ENCODE measurements around the gene RAMACL. TPM values are rescaled to one million over a fixed set of nuclear protein-coding genes. Genes with fewer than 3 reads are reported as not detected.
"Not testable (repeated sequence)": the region's sequence is repeated elsewhere in the genome, so short reads cannot be mapped to it uniquely, and the experiment has no call there.

RAMACL gene
- total RNA-seq, 2 donors from 2014 or later: 0.52 to 1.2 TPM

DNA sequence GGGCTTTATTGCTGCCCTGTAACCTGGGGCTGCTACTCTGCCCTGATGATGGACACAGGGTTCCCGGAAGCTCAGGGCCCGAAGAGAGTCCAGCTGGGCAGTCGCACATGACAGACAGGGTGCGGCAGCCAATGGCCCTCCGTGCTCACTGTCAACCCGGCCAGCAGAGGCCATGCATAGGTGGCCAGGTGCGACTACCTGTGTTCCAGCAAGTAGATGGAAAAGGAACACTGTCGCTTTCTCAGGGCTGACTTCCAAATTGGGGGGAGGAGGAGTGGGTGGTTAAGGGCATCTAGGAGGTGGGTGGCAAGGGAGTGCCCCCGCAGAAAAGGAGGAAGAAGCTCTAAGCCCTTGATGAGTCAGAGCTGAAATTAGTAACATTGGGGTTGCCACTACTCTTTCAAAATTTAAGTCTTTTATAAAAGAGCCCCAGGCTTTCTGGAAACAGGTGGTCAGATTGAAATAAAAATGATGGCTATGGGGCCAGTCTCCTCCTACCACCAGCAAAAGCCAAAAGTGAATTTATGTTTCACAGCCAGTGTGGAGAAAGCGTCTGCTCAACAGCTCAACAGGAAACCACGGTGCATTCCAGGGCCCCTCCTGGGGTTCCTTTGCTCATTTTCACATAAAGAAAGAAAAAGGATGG lies 2.3 kb upstream of the RAMACL start:
- Mint-ChIP-seq H3K9me3 (no peaks in the 10 kb centered on the region), H3K27ac (peak overlapping the region in 1 of 2 donors; percentile 50), H3K36me3 (no peaks in the 10 kb centered on the region)
- no peak for DNase-seq (ENCODE audit: low spot score in 2 of 2)
- ATAC-seq: peak; percentile 29 to 67

DNA sequence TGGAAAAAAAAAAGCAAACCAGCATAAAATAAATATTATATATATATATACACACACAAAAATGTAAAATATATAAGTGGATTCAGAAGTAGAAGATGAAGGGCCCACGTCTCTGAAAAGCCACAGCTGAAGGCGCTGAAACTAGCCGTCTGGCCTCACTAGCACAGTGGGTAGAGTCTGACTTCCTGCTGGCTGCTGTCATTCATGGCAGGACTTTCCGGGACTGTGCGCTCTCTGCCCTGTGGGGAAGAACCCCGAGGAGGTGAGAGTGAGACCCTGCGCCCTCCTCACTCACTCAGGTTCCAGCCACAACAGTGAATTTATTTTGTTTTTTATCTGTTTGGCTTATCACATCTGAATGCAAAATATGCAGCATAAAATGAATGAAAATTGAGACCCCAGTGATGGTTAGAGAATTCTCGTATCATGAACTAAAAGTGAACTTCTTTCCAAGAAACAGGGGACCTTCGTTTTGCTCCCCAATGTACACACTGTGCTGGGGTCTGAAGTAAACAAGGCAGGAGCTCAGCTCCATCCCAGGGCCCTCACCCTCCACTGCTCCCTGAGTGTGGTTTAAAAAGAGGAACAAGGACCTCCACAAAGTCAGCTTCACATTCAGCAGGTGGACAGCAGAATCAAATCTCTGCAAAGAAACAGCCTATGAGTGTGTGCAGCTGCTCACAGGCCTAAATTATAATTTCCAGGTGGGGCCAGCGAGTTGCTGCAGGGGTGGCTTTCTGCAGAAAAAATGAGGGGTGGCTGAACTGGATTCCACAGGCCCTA lies 1.3 kb upstream of the RAMACL start:
- Mint-ChIP-seq H3K36me3 (no peaks in the 10 kb centered on the region), H3K9me3 (no peaks in the 10 kb centered on the region), H3K27ac (no peak overlapping the region)
- ATAC-seq (peak in 1 of 2 donors; percentile 26), DNase-seq (ENCODE audit: low spot score in 2 of 2) (no peak)

DNA sequence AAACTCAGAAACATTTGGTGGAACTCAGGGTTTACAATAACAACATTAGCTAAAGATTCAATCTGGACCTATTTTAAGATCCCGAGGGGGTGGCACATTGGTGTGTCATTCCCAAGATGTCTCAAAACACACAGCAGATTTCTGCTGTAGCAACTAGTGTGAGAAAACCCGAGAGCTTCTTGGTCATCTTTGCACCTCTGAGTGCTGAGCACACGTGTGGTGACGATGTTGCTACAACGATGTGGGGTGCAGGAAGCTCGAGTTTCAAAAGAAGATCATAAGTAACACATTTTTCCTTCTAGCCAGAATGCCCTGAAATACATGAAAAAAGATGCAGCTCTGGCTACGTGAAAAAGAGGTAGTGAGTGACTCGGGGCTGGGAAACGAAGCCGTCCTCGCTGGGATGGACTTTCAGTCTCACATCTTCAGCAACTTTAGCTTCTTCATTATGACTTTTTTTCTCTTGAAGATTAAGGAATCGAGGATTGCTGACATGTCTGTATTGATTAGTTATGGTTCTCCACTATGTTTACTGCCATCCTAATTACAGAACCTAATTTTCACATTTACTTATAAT lies 1.5 kb downstream of the RAMACL start:
- no peak for ATAC-seq
- H3K36me3 Mint-ChIP-seq: no peaks in the 10 kb centered on the region

DNA sequence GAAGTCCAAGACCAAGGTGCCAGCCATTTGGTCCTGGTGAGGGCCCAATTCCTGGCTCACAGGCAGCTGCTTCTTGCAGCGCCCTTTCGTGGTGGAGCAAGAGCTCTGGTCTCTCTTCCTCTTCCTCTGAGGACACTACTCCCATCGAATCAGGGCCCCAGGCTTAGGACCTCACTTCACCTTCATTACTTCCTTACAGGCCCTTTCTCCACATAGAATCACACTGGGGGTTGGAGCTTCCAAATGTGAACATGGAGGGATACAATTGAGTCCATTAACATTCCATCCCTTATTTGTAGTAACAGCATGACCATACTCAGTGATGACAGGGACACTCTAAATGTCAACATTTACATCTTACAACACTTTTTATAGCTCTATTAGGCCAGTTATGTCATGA lies 2.3 kb downstream of the RAMACL start:
- DNase-seq (ENCODE audit: low spot score in 2 of 2) (no peak), ATAC-seq (no peak)
- Mint-ChIP-seq H3K9me3 (no peaks in the 10 kb centered on the region), H3K36me3 (no peaks in the 10 kb centered on the region), H3K27ac (no peak overlapping the region)

More for the DNA sequence above, 1.5 kb downstream of the RAMACL start:
- no peaks in the 10 kb centered on the region for H3K9me3 Mint-ChIP-seq
- no peak for DNase-seq (ENCODE audit: low spot score in 2 of 2)
- no peak overlapping the region for H3K27ac Mint-ChIP-seq

DNA sequence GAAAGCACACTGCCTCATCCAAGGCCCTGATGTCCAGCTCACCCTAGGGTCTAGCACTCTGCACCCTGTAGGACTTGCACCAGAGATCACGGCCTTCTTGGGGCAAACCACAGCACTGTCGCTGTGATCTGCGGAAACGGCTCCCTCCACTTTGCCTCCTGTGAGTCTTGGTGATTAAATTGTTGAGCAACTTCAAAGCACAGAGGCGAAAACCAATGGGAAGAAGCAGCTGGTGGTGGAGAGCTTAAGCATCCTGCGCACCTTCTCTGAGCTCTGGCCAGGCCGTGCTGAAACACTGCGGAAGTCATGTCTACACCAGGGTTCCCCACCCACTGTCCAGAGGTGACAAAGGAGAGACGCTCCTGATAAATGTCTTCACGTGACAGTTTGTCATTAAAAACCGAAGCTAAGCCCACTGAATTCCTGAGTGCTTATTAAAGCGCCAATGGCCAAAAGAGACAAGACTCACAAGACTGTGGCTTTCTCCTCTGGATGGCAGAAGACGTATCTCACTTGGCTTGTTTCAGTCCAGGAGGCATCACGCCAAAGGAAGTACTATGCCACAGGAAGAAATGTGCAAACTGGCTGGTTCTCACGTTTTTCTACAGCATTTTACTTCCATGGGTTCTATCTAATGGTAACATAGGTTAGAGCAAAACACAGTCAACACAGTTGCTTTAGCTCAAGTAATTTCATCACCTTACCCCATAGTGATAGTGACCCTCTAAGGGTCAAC lies 3.1 kb downstream of the RAMACL start:
- Mint-ChIP-seq H3K9me3 (no peaks in the 10 kb centered on the region), H3K27ac (no peak overlapping the region), H3K36me3 (no peaks in the 10 kb centered on the region)
- no peak for ATAC-seq
- no peak for DNase-seq (ENCODE audit: low spot score in 2 of 2)

DNA sequence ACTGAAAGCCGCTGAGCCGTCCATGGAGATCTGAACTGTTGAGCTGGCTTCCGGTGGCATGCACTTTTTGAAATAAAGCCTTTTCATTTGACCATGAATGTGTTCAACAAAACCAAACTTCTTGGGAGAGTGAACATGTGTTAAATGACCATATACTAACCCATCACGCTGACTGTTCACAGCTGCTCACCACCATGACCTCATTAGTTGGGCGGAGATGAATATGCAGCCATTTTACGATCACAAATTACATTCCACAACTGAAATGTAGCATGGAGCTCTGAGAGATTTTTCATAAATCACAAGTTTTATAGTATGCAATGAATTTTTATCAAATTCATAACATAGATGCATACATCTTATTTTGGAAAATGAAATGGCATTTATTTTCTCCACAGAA lies 4.2 kb downstream of the RAMACL start:
- Mint-ChIP-seq H3K9me3 (no peaks in the 10 kb centered on the region), H3K36me3 (no peaks in the 10 kb centered on the region), H3K27ac (no peak overlapping the region)
- DNase-seq (ENCODE audit: low spot score in 2 of 2) (no peak), ATAC-seq (no peak)

DNA sequence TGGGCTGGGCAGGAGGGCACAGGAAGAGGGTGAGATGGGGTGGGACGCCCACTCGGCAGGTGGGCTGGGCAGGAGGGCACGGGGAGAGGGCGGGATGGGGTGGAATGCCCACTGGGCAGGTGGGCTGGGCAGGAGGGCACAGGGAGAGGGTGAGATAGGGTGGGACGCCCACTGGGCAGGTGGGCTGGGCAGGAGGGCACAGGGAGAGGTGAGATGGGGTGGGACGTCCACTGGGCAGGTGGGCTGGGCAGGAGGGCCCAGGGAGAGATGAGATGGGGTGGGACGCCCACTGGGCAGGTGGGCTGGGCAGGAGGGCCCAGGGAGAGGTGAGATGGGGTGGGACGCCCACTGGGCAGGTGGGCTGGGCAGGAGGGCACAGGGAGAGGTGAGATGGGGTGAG lies 4.7 kb downstream of the RAMACL start:
- DNase-seq (ENCODE audit: low spot score in 2 of 2); H3K36me3 Mint-ChIP-seq; H3K27ac Mint-ChIP-seq; H3K9me3 Mint-ChIP-seq; ATAC-seq: not testable (repeated sequence)

DNA sequence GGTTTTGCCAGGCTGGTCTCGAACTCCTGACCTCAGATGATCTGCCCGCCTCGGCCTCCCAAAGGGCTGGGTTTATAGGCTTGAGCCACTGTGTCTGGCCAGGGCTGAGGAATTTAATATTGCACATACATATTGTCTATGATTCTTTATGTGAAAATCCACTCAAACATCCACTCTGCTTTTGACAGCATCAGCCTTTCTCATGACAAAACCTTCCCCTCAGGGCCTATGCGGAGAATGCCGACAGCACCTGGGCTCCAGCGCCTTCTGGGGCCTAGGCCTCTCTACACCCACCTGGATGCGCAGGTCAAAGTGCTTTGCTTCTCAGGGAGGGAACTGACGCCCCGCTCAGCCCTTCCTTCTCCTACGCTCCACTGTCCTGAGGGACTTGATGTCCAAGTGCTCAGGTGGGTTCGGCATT lies 5.4 kb downstream of the RAMACL start:
- Mint-ChIP-seq H3K9me3 (peaks cover 5 to 8% of the 10 kb centered on the region in 2 donors), H3K27ac (no peak overlapping the region), H3K36me3 (peaks cover 9% of the 10 kb centered on the region in 2 donors)
- ATAC-seq (no peak), DNase-seq (ENCODE audit: low spot score in 2 of 2) (no peak)

DNA sequence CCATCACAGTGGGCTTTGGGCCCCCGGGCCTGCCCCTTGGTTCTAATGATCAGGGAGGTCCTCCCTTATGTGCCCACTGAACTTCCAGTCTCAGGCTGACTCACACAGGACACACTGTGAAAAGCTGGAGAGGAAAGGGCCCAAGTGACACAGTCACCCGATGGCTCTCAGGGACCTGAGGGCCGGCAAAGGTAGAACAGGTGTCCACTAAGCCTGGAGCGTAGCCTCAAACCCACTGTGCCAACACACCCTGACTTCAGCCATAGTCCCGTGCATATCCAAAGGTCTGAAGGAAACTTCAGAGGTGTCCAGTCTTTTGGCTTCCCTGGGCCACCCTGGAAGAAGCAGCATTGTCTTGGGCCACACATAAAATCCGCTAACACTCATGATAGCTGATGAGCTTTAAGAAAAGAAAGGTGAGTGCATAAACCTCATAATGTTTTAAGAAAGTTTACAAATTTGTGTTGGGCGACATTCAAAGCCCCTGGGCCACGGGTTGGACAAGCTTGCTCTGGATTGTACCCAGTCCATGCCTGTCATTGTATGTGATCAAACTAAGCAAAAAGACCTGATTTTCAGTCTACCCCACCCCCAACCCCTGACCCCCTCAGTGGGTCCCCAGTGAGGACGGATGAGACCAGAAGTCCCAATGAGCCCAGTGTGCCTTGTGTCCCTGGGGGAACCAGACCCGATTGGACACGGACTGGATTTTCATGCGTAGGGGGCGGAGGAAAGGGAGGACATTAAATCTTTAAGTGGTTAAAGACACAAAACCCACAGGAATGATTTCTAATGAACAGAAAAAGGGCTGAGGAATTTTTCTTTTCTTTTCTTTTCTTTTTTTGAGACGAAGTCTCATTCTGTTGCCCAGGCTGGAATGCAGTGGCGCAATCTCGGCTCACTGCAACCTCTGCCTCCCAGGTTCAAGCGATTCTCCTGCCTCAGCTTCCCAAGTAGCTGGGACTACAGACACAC lies 6.1 kb downstream of the RAMACL start:
- H3K36me3 Mint-ChIP-seq: peaks cover 9 to 12% of the 10 kb centered on the region in 2 donors
- peaks cover 7 to 10% of the 10 kb centered on the region in 2 donors for H3K9me3 Mint-ChIP-seq
- H3K27ac Mint-ChIP-seq: no peak overlapping the region
- ATAC-seq: no peak
- DNase-seq (ENCODE audit: low spot score in 2 of 2): no peak

DNA sequence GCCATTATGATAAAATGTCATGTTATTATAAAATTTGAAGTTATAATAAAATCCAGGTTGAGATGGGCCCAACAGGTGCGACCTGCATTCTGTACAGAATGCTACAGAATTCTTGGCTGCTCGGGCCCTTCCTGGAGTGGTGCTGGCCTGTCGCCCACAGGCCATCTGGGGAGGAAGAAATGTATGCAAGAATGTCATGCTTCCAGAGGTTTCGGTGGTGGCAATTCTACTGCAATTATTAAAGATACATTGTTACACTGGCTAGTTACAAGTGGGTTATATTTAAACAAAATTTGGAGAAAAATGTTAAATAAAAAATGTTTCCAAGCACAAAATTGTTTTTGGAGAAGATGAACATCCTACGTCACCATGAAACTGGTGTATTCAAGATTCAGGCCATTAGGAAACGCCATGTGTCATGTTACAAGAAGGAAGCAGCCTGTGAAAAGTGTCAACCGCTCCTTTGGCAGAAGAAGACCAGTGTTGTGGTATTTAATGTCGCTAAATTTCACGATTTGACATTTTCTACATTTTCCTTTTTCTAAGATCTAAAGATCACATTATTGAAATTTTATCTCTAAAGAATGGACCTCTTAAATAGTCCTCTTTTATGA lies 7.1 kb downstream of the RAMACL start:
- H3K9me3 Mint-ChIP-seq: peaks cover 7 to 10% of the 10 kb centered on the region in 2 donors
- ATAC-seq: no peak
- H3K27ac Mint-ChIP-seq: no peak overlapping the region
- DNase-seq (ENCODE audit: low spot score in 2 of 2): no peak
- H3K36me3 Mint-ChIP-seq: peaks cover 9 to 12% of the 10 kb centered on the region in 2 donors

DNA sequence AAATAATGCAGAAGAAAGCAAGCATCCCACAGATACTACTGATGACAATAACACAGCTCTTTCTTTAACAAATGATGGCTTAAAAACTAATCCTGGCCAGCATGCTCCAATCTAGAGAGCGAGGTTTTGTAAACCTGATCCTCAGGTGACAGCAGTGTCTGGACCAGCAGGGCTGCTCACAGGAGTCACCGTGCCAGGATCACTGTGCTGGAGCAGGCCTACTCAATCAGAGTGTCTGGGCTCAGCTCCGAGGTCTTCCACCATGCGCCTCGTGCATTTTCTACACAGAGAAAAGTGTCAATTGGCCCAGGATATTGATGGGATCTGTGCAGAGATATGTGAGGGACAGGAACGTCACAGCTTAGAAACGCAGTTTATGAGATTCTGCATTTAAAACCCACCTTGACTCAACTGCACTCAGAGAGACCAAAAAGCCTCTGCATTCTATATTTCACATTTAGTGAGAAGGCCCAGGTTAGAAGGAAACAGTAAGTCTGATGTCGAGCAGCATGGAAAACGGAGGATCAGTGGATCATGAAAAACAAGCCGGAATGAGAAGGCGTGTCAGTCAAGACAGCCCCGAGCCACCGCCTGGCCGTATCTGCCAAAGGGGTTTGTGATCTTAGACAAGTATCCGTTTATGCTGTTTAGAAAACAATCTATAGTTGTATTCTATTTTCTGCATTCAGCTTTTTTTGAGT lies 7.8 kb downstream of the RAMACL start:
- H3K36me3 Mint-ChIP-seq: peaks cover 9 to 12% of the 10 kb centered on the region in 2 donors
- ATAC-seq: no peak
- H3K9me3 Mint-ChIP-seq: peaks cover 7 to 10% of the 10 kb centered on the region in 2 donors
- no peak overlapping the region for H3K27ac Mint-ChIP-seq
- no peak for DNase-seq (ENCODE audit: low spot score in 2 of 2)

DNA sequence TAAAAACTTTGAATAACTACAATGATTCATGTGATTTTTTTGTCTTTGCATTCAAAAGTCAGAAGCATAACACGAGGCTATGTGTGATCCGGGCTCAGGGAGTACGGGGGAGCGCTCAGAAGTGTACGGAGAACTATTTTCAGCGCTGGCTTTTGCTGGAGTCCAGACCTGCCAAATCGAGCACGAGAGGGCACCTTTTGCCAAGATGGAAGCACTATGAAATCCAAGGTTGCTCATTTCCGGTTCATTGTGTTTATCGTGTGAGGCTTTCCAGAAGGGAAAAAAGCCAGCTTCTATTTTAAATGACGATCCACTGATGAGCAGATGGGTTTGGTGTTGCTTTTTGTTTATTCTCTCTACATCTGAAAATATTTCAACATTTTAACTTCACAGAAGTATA lies 11.3 kb downstream of the RAMACL start:
- peaks cover 7 to 10% of the 10 kb centered on the region in 2 donors for H3K9me3 Mint-ChIP-seq
- ATAC-seq (no peak), DNase-seq (ENCODE audit: low spot score in 2 of 2) (no peak)
- peaks cover 9 to 12% of the 10 kb centered on the region in 2 donors for H3K36me3 Mint-ChIP-seq
- no peak overlapping the region for H3K27ac Mint-ChIP-seq

DNA sequence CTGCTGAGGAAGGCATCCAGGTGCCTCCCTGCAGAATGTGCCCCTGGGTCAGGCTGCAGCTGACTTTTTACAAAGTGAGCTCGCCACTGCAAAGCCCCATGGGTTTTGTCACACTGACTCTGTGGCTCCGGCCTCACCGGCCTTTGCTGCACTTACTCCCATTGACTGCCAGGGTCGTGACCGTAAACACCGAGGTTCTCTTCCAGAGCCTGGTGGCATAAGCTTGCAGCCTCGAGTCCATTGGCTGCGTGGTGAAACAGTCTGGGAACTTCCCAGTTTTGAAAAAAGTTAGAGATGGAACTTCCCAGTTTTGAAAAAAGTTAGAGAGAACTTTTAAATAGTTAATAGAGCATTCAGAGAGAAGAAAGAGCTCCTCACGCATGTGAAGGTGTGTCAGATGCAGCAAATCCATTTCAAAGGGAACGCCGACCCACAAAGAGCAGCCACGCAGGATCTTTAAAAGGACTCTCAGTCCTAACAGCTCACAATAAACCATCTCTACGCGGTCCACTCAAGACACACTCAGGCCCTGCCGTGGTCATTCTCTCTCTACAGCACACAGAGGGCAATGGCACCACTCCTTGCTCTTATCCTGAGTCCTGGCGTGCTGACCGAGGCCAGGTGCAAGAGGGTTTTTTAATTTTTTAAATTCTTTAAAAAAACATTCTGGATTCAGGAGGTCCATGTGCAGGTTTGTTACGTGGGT lies 12.8 kb downstream of the RAMACL start:
- Mint-ChIP-seq H3K9me3 (peaks cover 7 to 10% of the 10 kb centered on the region in 2 donors), H3K36me3 (peaks cover 9 to 12% of the 10 kb centered on the region in 2 donors), H3K27ac (no peak overlapping the region)
- DNase-seq (ENCODE audit: low spot score in 2 of 2): no peak
- ATAC-seq: no peak

DNA sequence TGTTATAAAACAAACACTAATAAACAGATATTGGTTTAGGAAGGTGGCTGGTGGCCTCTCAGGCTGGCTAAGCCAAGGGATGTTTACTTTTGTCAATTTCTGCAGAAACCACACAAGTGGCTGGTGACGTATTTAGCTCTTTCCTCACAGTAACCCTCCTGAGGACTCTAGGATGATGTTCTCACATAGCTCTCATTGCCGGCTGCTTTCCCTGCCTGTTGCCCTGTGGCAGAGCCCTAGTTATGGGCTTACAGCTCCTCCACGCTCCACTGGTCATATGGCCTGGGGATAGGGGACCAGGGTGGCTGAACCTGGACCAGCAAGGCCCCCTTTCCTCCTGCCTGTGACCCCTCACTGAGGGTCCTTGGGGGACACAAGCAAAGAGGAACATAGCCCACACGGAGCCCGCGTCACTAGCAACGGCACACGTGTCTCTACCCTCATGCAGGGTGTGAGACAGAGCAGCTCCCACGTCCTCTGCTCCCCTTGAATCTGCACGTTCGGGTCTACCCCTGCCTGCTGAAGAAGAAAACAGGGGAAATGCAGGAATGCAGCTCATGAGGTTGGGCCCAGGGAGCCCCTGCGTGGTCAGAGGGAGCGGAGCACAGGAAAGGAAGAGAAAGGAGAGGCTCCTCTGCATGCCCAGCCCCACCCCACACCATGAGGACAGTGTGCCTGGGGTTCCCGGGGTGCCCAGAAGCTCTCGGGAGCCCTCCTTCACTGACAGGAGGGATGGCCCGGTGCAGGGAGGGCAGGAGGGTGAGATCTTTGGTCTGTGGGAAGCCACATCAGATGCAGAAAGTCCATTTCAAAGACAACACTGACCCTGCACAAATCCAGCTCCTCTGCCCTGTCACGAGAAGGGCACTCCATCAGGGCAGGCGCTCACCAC lies 13.9 kb downstream of the RAMACL start:
- H3K9me3 Mint-ChIP-seq: peaks cover 7 to 10% of the 10 kb centered on the region in 2 donors
- no peak overlapping the region for H3K27ac Mint-ChIP-seq
- DNase-seq (ENCODE audit: low spot score in 2 of 2) (no peak), ATAC-seq (no peak)
- peaks cover 9 to 12% of the 10 kb centered on the region in 2 donors for H3K36me3 Mint-ChIP-seq

All from activated naive CD4-positive, alpha-beta T cell treated with anti-CD3 and anti-CD28 coated beads, Interleukin-2, amount 50 U/mL, for 72 hours (primary cell).